GM23338 (cell line): ENCODE measurements around the gene FAM222A. TPM values are rescaled to one million over a fixed set of nuclear protein-coding genes. Genes with fewer than 3 reads are reported as not detected.

Experiments used
- ATAC-seq: fragments of 200-7000 bp; cut with Tn5 transposase; 3 replicates; pipeline ENCODE4 v1.9.1; 2020
- DNase-seq: peaks from one replicate; pipeline ENCODE4 v3.0.0-alpha.2; 2015; ENCODE audit warnings: low spot score
- H2AFZ ChIP-seq: fragments of 200-600 bp; sonication (generic); 2 replicates; pipeline ENCODE4 v1.8.0; 2016; ENCODE audit warnings: antibody characterized with exemption, mild to moderate bottlenecking, moderate library complexity
- H3F3A ChIP-seq: fragments of 200-600 bp; sonication (generic); replicated peaks from 2 replicates; pipeline ENCODE4 v1.8.0; 2017; ENCODE audit warnings: antibody characterized with exemption, mixed run types, low read depth
- H3K27ac ChIP-seq: fragments of 200-600 bp; sonication (generic); 2 replicates; pipeline ENCODE4 v1.6.1; 2016; ENCODE audit warnings: low read depth
- H3K27me3 ChIP-seq: fragments of 200-600 bp; sonication (generic); 2 replicates; pipeline ENCODE4 v1.8.0; 2016; ENCODE audit warnings: mild to moderate bottlenecking, mixed run types, moderate library complexity; ENCODE audit not compliant: insufficient read depth
- H3K36me3 ChIP-seq: fragments of 200-600 bp; sonication (generic); 2 replicates; pipeline ENCODE4 v1.8.0; 2016; ENCODE audit warnings: mild to moderate bottlenecking; ENCODE audit not compliant: insufficient read depth
- H3K4me1 ChIP-seq: fragments of 200-600 bp; sonication (generic); 2 replicates; pipeline ENCODE4 v1.8.0; 2016; ENCODE audit warnings: mild to moderate bottlenecking, moderate library complexity; ENCODE audit not compliant: insufficient read depth
- H3K4me2 ChIP-seq: fragments of 200-600 bp; sonication (generic); 2 replicates; pipeline ENCODE4 v1.7.1; 2017; ENCODE audit warnings: mixed run types
- H3K4me3 ChIP-seq: fragments of 200-600 bp; sonication (generic); 2 replicates; pipeline ENCODE4 v1.6.1; 2016; ENCODE audit warnings: mixed run types
- H3K79me2 ChIP-seq: fragments of 200-600 bp; sonication (generic); replicated peaks from 2 replicates; pipeline ENCODE4 v1.8.0; 2017; ENCODE audit warnings: mild to moderate bottlenecking; ENCODE audit not compliant: insufficient read depth
- H3K9me2 ChIP-seq: fragments of 200-600 bp; sonication (generic); 2 replicates; pipeline ENCODE4 v1.8.0; 2017; ENCODE audit not compliant: insufficient read depth
- H4K20me1 ChIP-seq: fragments of 200-600 bp; sonication (generic); replicated peaks from 2 replicates; pipeline ENCODE4 v1.8.0; 2017; ENCODE audit warnings: mild to moderate bottlenecking; ENCODE audit not compliant: insufficient read depth
- H3K27ac Mint-ChIP-seq: 2 replicates; pipeline ENCODE4 v1.8.0; 2020; ENCODE audit warnings: inconsistent platforms, mild to moderate bottlenecking, moderate library complexity, mixed read lengths
- H3K27me3 Mint-ChIP-seq: 3 replicates; pipeline ENCODE4 v1.8.0; 2022; ENCODE audit warnings: low read depth, mild to moderate bottlenecking, moderate library complexity, mixed read lengths, inconsistent platforms; ENCODE audit not compliant: insufficient read depth, poor library complexity
- H3K36me3 Mint-ChIP-seq: 3 replicates; pipeline ENCODE4 v1.8.0; 2021; ENCODE audit warnings: low read depth, mild to moderate bottlenecking, inconsistent platforms, moderate library complexity, mixed read lengths
- H3K4me1 Mint-ChIP-seq: 3 replicates; pipeline ENCODE4 v1.8.0; 2020; ENCODE audit warnings: mild to moderate bottlenecking, inconsistent platforms, mixed read lengths
- H3K4me3 Mint-ChIP-seq: 3 replicates; pipeline ENCODE4 v1.8.0; 2021; ENCODE audit warnings: moderate library complexity, mild to moderate bottlenecking, inconsistent platforms, mixed read lengths
- H3K9me3 Mint-ChIP-seq: 3 replicates; pipeline ENCODE4 v1.8.0; 2020; ENCODE audit warnings: moderate library complexity, mild to moderate bottlenecking, inconsistent platforms, mixed read lengths
- CREB1 ChIP-seq: fragments of 250-450 bp; sonication (Bioruptor Pico); IDR thresholded peaks from 2 replicates; pipeline ENCODE4 v1.5.0; 2020; ENCODE audit warnings: low read depth, mild to moderate bottlenecking, moderate library complexity
- ETS1 ChIP-seq: IDR thresholded peaks from 2 replicates; pipeline ENCODE4 v1.6.1; 2016; ENCODE audit warnings: antibody characterized with exemption
- EZH2 ChIP-seq: fragments of 200-600 bp; sonication (generic); IDR thresholded peaks from one replicate; pipeline ENCODE4 v1.8.0; 2017; ENCODE audit warnings: antibody characterized with exemption, mild to moderate bottlenecking, low read depth; ENCODE audit not compliant: unreplicated experiment
- EZH2phosphoT487 ChIP-seq: fragments of 200-600 bp; sonication (generic); IDR thresholded peaks from one replicate; pipeline ENCODE4 v1.8.1; 2018; ENCODE audit warnings: antibody characterized with exemption; ENCODE audit not compliant: unreplicated experiment
- JUNB ChIP-seq: IDR thresholded peaks from one replicate; pipeline ENCODE4 v1.6.1; 2016; ENCODE audit warnings: antibody characterized with exemption; ENCODE audit not compliant: unreplicated experiment
- NANOG ChIP-seq: IDR thresholded peaks from 2 replicates; pipeline ENCODE4 v1.6.1; 2016; ENCODE audit warnings: antibody characterized with exemption, borderline replicate concordance
- POLR2AphosphoS5 ChIP-seq: IDR thresholded peaks from 2 replicates; pipeline ENCODE4 v1.6.1; 2016; ENCODE audit warnings: antibody characterized with exemption, low read depth
- STAT1 ChIP-seq: IDR thresholded peaks from one replicate; pipeline ENCODE4 v1.6.1; 2016; ENCODE audit warnings: antibody characterized with exemption; ENCODE audit not compliant: unreplicated experiment
- ZNF114 ChIP-seq: fragments of 250-450 bp; sonication (Bioruptor Pico); IDR thresholded peaks from 2 replicates; pipeline ENCODE4 v1.5.0; 2020; ENCODE audit warnings: mild to moderate bottlenecking, moderate library complexity
- ZNF331 ChIP-seq: fragments of 250-450 bp; sonication (Bioruptor Pico); IDR thresholded peaks from 2 replicates; pipeline ENCODE4 v1.5.0; 2020; ENCODE audit warnings: low read depth, mild to moderate bottlenecking, moderate library complexity
- polyA plus RNA-seq: library from polyadenylated mRNA; unstranded; fragments of >200 nt; fragmentation: Nextera tagmentation; extraction: Ambion mirVana; gene quantifications from 2 replicates; pipeline ENCODE4 v1.2.1, GENCODE V29; 2016
- total RNA-seq: library from RNA; depleted of rRNA; stranded (reverse); fragments of >200 nt; shearing (Covaris generic); gene quantifications from 2 replicates; pipeline ENCODE4 v1.2.3, GENCODE V29; 2014
- TF ChIP-seq, protein P1 (sequence below), 2 experiments: fragments of 200-600 bp in 1 of 2; sonication (generic) in 1 of 2; conservative IDR thresholded peaks; 2 replicates each; pipeline versions ENCODE4 v1.5.1 to v1.6.1; 2016 to 2017; ENCODE audit warnings: antibody characterized with exemption in 2 of 2, low read depth in 2 of 2, mild to moderate bottlenecking in 2 of 2, moderate library complexity in 1 of 2
- TF ChIP-seq, protein P2 (sequence below): fragments of 250-450 bp; sonication (Bioruptor Pico); IDR thresholded peaks from 2 replicates; pipeline ENCODE4 v1.5.0; 2020; ENCODE audit warnings: mild to moderate bottlenecking, moderate library complexity

Gene FAM222A
- total and polyA plus RNA-seq, 2 experiments from 2014 or later = 0.78 to 2.1 TPM

- Mint-ChIP-seq H3K4me1 (peaks cover 11% of the 10 kb centered on the region), H3K36me3 (no peaks in the 10 kb centered on the region), H3K9me3 (no peaks in the 10 kb centered on the region), H3K4me3 (no peak overlapping the region), H3K27ac (no peak overlapping the region), H3K27me3 (peaks cover 6% of the 10 kb centered on the region)
- Histone ChIP-seq H3K4me2 (no peak overlapping the region), H3K79me2 (no peaks in the 10 kb centered on the region), H3K4me1 (0 out of 2 replicates have a peak, but pooled peaks cover 5% of the 10 kb centered on the region), H3K9me2 (no peaks in the 10 kb centered on the region), H2AFZ (no peak overlapping the region), H3K27ac (no peak overlapping the region), H3F3A (no peaks in the 10 kb centered on the region), H3K4me3 (no peak overlapping the region), H3K27me3 (no peaks in the 10 kb centered on the region), H4K20me1 (no peaks in the 10 kb centered on the region; the same call in 1 of the 2 replicates), H3K36me3 (no peaks in the 10 kb centered on the region)
- no peak for ATAC-seq
- no peak for DNase-seq
- TF ChIP-seq STAT1 = no peak
These were observed 34.9 kb upstream of the FAM222A start for GRCh38 chr12:109678719-109679118.

DNA sequence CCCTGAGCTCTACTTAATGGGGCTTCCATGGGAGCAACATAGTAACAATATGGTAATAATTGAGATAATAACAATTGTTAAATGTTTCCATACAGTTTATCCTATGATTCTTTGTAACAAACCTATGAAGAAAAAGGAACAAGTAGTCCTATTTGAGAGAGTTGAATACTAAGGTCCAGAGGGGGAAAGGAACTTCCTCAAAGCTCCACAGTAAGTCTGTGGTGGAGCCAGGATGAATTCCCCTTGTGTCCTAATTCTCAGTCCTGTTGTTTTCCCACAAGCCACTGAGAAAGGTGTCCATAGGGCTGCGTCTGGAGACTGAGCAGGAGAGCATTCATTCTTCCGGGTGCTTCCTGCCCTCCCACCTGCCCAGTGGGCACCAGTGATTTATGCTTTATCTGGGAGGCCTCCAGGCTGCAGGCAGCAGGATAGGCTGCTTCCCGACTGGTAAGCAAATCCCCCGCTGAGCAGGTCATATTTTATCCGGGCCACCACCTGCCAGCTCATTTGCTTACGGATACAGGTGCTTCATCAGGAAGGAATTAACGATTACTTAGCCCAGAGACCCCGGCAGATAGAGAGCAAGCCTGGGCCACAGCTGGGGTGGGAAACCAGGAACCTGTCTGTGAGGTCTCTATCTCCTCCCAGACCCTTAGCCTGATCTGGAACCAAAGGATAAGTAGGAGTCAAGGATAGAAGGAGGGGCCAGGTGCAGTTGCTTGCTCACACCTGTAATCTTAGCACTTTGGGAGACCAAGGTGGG lies 33.9 kb upstream of the FAM222A start:
- H3K9me3 Mint-ChIP-seq = no peaks in the 10 kb centered on the region
- H3K4me2 ChIP-seq = no peak overlapping the region
- H3K4me3 ChIP-seq = no peak overlapping the region
- no peak overlapping the region for H2AFZ ChIP-seq
- H4K20me1 ChIP-seq = no peaks in the 10 kb centered on the region; the same call in 1 of the 2 replicates
- H3K36me3 Mint-ChIP-seq = no peaks in the 10 kb centered on the region
- DNase-seq = peak; percentile 46
- H3K27me3 Mint-ChIP-seq = peaks cover 7% of the 10 kb centered on the region
- peaks cover 10% of the 10 kb centered on the region; the same call in 2 of the 3 replicates for H3K4me1 Mint-ChIP-seq
- ATAC-seq = peak; percentile 67
- H3K9me2 ChIP-seq = no peaks in the 10 kb centered on the region
- H3K27me3 ChIP-seq = no peaks in the 10 kb centered on the region
- H3K4me1 ChIP-seq = 0 out of 2 replicates have a peak, but pooled peaks cover 5% of the 10 kb centered on the region
- H3K36me3 ChIP-seq = no peaks in the 10 kb centered on the region
- H3K79me2 ChIP-seq = no peaks in the 10 kb centered on the region
- H3K27ac Mint-ChIP-seq = no peak overlapping the region
- H3F3A ChIP-seq = no peaks in the 10 kb centered on the region
- no peak overlapping the region for H3K27ac ChIP-seq
- H3K4me3 Mint-ChIP-seq = no peak overlapping the region
- TF ChIP-seq, protein P1, sequence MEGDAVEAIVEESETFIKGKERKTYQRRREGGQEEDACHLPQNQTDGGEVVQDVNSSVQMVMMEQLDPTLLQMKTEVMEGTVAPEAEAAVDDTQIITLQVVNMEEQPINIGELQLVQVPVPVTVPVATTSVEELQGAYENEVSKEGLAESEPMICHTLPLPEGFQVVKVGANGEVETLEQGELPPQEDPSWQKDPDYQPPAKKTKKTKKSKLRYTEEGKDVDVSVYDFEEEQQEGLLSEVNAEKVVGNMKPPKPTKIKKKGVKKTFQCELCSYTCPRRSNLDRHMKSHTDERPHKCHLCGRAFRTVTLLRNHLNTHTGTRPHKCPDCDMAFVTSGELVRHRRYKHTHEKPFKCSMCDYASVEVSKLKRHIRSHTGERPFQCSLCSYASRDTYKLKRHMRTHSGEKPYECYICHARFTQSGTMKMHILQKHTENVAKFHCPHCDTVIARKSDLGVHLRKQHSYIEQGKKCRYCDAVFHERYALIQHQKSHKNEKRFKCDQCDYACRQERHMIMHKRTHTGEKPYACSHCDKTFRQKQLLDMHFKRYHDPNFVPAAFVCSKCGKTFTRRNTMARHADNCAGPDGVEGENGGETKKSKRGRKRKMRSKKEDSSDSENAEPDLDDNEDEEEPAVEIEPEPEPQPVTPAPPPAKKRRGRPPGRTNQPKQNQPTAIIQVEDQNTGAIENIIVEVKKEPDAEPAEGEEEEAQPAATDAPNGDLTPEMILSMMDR (conservative IDR thresholded peaks at IDR 0.05; ENCODE audit: low read depth in 2 of 2) = no peak
- TF ChIP-seq ETS1 (no peak), EZH2phosphoT487 (no peak), NANOG (no peak), ZNF331 (no peak), STAT1 (no peak), POLR2AphosphoS5 (no peak), EZH2 (no peak), ZNF114 (CRISPR knock-in tag) (no peak), JUNB (no peak), CREB1 (no peak)
- TF ChIP-seq, protein P2, sequence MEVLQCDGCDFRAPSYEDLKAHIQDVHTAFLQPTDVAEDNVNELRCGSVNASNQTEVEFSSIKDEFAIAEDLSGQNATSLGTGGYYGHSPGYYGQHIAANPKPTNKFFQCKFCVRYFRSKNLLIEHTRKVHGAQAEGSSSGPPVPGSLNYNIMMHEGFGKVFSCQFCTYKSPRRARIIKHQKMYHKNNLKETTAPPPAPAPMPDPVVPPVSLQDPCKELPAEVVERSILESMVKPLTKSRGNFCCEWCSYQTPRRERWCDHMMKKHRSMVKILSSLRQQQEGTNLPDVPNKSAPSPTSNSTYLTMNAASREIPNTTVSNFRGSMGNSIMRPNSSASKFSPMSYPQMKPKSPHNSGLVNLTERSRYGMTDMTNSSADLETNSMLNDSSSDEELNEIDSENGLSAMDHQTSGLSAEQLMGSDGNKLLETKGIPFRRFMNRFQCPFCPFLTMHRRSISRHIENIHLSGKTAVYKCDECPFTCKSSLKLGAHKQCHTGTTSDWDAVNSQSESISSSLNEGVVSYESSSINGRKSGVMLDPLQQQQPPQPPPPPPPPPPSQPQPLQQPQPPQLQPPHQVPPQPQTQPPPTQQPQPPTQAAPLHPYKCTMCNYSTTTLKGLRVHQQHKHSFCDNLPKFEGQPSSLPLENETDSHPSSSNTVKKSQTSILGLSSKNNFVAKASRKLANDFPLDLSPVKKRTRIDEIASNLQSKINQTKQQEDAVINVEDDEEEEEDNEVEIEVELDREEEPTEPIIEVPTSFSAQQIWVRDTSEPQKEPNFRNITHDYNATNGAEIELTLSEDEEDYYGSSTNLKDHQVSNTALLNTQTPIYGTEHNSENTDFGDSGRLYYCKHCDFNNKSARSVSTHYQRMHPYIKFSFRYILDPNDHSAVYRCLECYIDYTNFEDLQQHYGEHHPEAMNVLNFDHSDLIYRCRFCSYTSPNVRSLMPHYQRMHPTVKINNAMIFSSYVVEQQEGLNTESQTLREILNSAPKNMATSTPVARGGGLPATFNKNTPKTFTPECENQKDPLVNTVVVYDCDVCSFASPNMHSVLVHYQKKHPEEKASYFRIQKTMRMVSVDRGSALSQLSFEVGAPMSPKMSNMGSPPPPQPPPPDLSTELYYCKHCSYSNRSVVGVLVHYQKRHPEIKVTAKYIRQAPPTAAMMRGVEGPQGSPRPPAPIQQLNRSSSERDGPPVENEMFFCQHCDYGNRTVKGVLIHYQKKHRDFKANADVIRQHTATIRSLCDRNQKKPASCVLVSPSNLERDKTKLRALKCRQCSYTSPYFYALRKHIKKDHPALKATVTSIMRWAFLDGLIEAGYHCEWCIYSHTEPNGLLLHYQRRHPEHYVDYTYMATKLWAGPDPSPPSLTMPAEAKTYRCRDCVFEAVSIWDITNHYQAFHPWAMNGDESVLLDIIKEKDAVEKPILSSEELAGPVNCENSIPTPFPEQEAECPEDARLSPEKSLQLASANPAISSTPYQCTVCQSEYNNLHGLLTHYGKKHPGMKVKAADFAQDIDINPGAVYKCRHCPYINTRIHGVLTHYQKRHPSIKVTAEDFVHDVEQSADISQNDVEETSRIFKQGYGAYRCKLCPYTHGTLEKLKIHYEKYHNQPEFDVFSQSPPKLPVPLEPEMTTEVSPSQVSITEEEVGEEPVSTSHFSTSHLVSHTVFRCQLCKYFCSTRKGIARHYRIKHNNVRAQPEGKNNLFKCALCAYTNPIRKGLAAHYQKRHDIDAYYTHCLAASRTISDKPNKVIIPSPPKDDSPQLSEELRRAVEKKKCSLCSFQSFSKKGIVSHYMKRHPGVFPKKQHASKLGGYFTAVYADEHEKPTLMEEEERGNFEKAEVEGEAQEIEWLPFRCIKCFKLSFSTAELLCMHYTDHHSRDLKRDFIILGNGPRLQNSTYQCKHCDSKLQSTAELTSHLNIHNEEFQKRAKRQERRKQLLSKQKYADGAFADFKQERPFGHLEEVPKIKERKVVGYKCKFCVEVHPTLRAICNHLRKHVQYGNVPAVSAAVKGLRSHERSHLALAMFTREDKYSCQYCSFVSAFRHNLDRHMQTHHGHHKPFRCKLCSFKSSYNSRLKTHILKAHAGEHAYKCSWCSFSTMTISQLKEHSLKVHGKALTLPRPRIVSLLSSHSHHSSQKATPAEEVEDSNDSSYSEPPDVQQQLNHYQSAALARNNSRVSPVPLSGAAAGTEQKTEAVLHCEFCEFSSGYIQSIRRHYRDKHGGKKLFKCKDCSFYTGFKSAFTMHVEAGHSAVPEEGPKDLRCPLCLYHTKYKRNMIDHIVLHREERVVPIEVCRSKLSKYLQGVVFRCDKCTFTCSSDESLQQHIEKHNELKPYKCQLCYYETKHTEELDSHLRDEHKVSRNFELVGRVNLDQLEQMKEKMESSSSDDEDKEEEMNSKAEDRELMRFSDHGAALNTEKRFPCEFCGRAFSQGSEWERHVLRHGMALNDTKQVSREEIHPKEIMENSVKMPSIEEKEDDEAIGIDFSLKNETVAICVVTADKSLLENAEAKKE (CRISPR knock-in tag) = no peak
